Subcutaneous preadipocyte (primary cell): ENCODE results near the gene OR52K2. TPM values are rescaled to one million over a fixed set of nuclear protein-coding genes. Genes with fewer than 3 reads are reported as not detected.

Experiments used
- total RNA-seq: library from RNA; depleted of rRNA; stranded (reverse); fragments of >200 nt; gene quantifications from 2 replicates; pipeline ENCODE4 v1.2.3, GENCODE V29; 2012

OR52K2 gene
- not detected in 2 replicates for total RNA-seq

DNA sequence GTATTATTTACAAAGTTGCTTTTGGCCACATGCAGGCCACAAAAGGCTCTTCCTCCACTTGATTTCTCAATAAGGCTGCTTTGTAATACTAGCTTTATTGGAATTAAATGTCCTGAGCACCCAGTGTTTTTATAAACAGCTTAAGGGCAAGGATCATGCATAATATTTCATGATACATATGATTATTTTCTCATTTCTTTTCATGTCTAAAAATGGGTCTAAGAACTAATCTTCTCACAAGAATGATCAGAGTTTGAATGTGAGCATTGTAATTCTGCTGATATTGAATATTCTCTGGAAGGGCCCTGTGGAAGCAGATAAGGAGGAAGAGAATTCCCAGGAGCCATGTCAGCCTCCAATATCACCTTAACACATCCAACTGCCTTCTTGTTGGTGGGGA is at the start of gene OR52K2:
OR52K2 (plus strand) TSS at position 301 of the 400 bp plus-strand sequence; CDS start at position 346, 45 bp downstream.

DNA sequence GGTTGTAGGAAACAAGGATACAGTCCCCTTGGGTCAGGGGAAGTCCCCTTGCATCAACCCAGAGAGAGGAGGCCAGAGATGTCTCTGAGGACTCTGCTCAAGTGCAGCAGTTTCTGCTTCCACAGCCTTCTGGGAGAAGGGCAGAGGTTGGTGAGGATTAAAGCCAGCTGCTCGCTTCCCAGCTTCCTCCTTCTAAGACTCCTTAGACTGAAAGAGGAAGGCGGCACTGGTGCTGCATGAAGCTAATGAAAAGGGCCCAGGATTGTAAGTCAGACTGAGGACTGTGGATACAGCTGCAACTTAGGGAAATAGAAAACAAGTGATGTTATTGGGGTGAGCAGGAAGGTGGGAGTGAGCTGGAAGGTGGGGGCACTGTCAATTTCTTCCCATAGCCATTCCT is 33.4 kb downstream of the OR52K2 start, which contains the start of gene OR52K1:
OR52K1 (plus strand) TSS at position 202 of the 400 bp plus-strand sequence. CDS start 6,255 bp downstream, outside the sequence.

Other genes starting within 250 kb of the OR52K2 start
- not detected in 2 replicates for gene OR52B4, start 80.9 kb upstream of the OR52K2 start, total RNA-seq
- 10.3 and 10.9 TPM in 2 replicates for gene TRIM21, start 55.6 kb upstream of the OR52K2 start, total RNA-seq
- gene OR52K1, start 33.4 kb downstream of the OR52K2 start, total RNA-seq = not detected in 2 replicates
- gene OR52M1, start 95.9 kb downstream of the OR52K2 start, total RNA-seq = not detected in 2 replicates
- gene OR52I2, start 132.4 kb downstream of the OR52K2 start, total RNA-seq = not detected in 2 replicates
- not detected in 2 replicates for gene OR52I1, start 144.7 kb downstream of the OR52K2 start, total RNA-seq
- gene TRIM68, start 158.9 kb downstream of the OR52K2 start, total RNA-seq = 7.0 and 8.0 TPM in 2 replicates
- gene OR51D1, start 188.2 kb downstream of the OR52K2 start, total RNA-seq = not detected in 2 replicates
- gene OR51E1, start 194.7 kb downstream of the OR52K2 start, total RNA-seq = not detected in 2 replicates
- not detected in 2 replicates for gene OR51E2, start 248.6 kb downstream of the OR52K2 start, total RNA-seq